ENCODE results near the gene FCRLB. TPM values are rescaled to one million over a fixed set of nuclear protein-coding genes. Genes with fewer than 3 reads are reported as not detected.
A peak's percentile ranks its signal among the peaks of the same experiment; 100 is the strongest.

Gene FCRLB
- total and polyA plus RNA-seq, 2 of the 13 experiments (the other 11 are each of a cell fraction or from before 2014, with no cell fraction given): 0.08 to 0.11 TPM

- in situ Hi-C loops (cut with HindIII; ENCODE audit: extremely low pct_ligation_motif_present, low pct_unique_long_range_greater_than_20kb): no loop called here
- Histone ChIP-seq H3K27me3 (ENCODE audit: control insufficient read depth in 1 of 2, insufficient read depth in 2 of 2, low read length in 2 of 2) (no peaks in the 10 kb centered on the region), H3K27ac (ENCODE audit: extremely low read length, insufficient read depth, low read length) (no peak overlapping the region), H3K4me1 (ENCODE audit: insufficient read depth, low read length) (peaks cover 15% of the 10 kb centered on the region), H3K9me3 (ENCODE audit: low read length) (no peaks in the 10 kb centered on the region), H3K9ac (ENCODE audit: insufficient read depth, low read depth, low read length) (no peak overlapping the region), H3K79me2 (ENCODE audit: insufficient read depth, low read length) (no peaks in the 10 kb centered on the region), H3K4me3 (replicated peaks in 1 of 3; ENCODE audit: insufficient read depth in 1 of 3, low read depth in 2 of 3, low read length in 3 of 3) (no peak overlapping the region), H3K4me2 (ENCODE audit: low read depth, low read length) (no peak overlapping the region), H3K36me3 (replicated peaks in 1 of 2; ENCODE audit: control insufficient read depth in 1 of 2, insufficient read depth in 2 of 2, low read length in 2 of 2) (no peaks in the 10 kb centered on the region), H4K20me1 (ENCODE audit: insufficient read depth, low read length) (no peaks in the 10 kb centered on the region), H2AFZ (ENCODE audit: low read length) (no peak overlapping the region)
- DNase-seq (ENCODE audit: low spot score) (peak; percentile 90), ATAC-seq (peak; percentile 100), FAIRE-seq (peak; percentile 95)
- 29% methylated on average over 5 of the region's 8 CpGs for WGBS (ENCODE audit: low lambda C conversion rate)
- ChIA-PET POLR2A (interaction anchor here (1.0 kb wide), 2 partner anchors 24 to 25 kb away, joined by 3 read pairs; no protein-coding TSS in a partner anchor), CTCF (ENCODE audit: low intra/inter-chr PET ratio, low total read pairs) (no interaction called here)
- no TSS peak for BruUV-seq (replicated peaks)
- intact Hi-C loops (cut with micrococcal nuclease; ENCODE audit: unreplicated experiment): no loop called here
- TF ChIP-seq ZNF770 (CRISPR knock-in tag; IDR thresholded peaks at IDR 0.05) (no peak; the same call in 1 of the 2 replicates), BATF2 (CRISPR knock-in tag; IDR thresholded peaks at IDR 0.05) (no peak), KAT2B (IDR thresholded peaks at IDR 0.05; ENCODE audit: borderline replicate concordance, low read depth, low read length) (no peak), UBTF (CRISPR knock-in tag; IDR thresholded peaks at IDR 0.05) (peak; percentile 42; the same call in 1 of the 2 replicates), SRSF4 (IDR thresholded peaks at IDR 0.05; ENCODE audit: low read depth, low read length, poor library complexity, severe bottlenecking) (no peak), KLF13 (CRISPR knock-in tag; IDR thresholded peaks at IDR 0.05) (no peak), ZNF543 (CRISPR knock-in tag; IDR thresholded peaks at IDR 0.05) (peak; percentile 77; the same call in 1 of the 2 replicates), MEF2D (CRISPR knock-in tag; IDR thresholded peaks at IDR 0.05) (peak; percentile 68; the same call in 1 of the 2 replicates), ARHGAP35 (CRISPR knock-in tag; IDR thresholded peaks at IDR 0.05; ENCODE audit: borderline replicate concordance) (no peak), SNAPC2 (CRISPR knock-in tag; IDR thresholded peaks at IDR 0.05) (peak; percentile 26; the same call in 1 of the 2 replicates), E2F2 (CRISPR knock-in tag; IDR thresholded peaks at IDR 0.05; ENCODE audit: borderline replicate concordance) (no peak), ZNF883 (CRISPR knock-in tag; IDR thresholded peaks at IDR 0.05; ENCODE audit: not compliant biosample characterization) (no peak), TBX2 (CRISPR knock-in tag; IDR thresholded peaks at IDR 0.05; ENCODE audit: borderline replicate concordance) (peak; percentile 81)
Measured at GRCh38 chr1:161702250-161702649, 19.1 kb upstream of the FCRLB start.

Measured in HepG2 (cell line).